DMS 273 treated with DMSO at 0.1 percent for 48 hours (cell line): Measurements from ENCODE around the gene CSRP1.
"Not testable (repeated sequence)": the region's sequence is repeated elsewhere in the genome, so short reads cannot be mapped to it uniquely, and the experiment has no call there.

ENCODE experiments used
- DNase-seq: peaks from one replicate; lab custom pipeline; 2025; lab: John Stamatoyannopoulos, UW

Gene CSRP1

GRCh38 chr1:201496296-201496690 lies 10.6 kb downstream of the CSRP1 start:
- no peak for DNase-seq

GRCh38 chr1:201495551-201496295 lies 11.2 kb downstream of the CSRP1 start:
- no peak for DNase-seq

GRCh38 chr1:201493757-201494617 lies 12.9 kb downstream of the CSRP1 start:
- no peak for DNase-seq

- not testable (repeated sequence) for DNase-seq
These were observed 13.8 kb downstream of the CSRP1 start for GRCh38 chr1:201493026-201493656.

- no peak for DNase-seq
These were observed 14.9 kb downstream of the CSRP1 start for GRCh38 chr1:201491896-201492511.

GRCh38 chr1:201490708-201491131 lies 16.2 kb downstream of the CSRP1 start:
- DNase-seq, result no peak

- DNase-seq, result no peak
These were observed 17.2 kb downstream of the CSRP1 start for GRCh38 chr1:201489643-201490261.

GRCh38 chr1:201488830-201489589 lies 17.9 kb downstream of the CSRP1 start:
- DNase-seq, result no peak

GRCh38 chr1:201487742-201488141 lies 19.2 kb downstream of the CSRP1 start:
- no peak for DNase-seq

- no peak for DNase-seq
These were observed 20.7 kb downstream of the CSRP1 start for GRCh38 chr1:201486187-201486586.

GRCh38 chr1:201485184-201485774 lies 21.6 kb downstream of the CSRP1 start:
- no peak for DNase-seq

GRCh38 chr1:201483373-201483949 lies 23.5 kb downstream of the CSRP1 start:
- no peak for DNase-seq

GRCh38 chr1:201482755-201483154 lies 24.2 kb downstream of the CSRP1 start:
- DNase-seq, result no peak

- peak; percentile 56 for DNase-seq
These were observed 25.0 kb downstream of the CSRP1 start for GRCh38 chr1:201481761-201482493.

GRCh38 chr1:201481004-201481380 lies 25.9 kb downstream of the CSRP1 start:
- DNase-seq, result no peak

- DNase-seq, result peak; percentile 64
These were observed 26.5 kb downstream of the CSRP1 start for GRCh38 chr1:201480231-201481003.

GRCh38 chr1:201479201-201479730 lies 27.7 kb downstream of the CSRP1 start:
- DNase-seq, result no peak

- not testable (repeated sequence) for DNase-seq
These were observed 28.3 kb downstream of the CSRP1 start for GRCh38 chr1:201478666-201479065.
